GM23338 (cell line): Measurements from ENCODE around the gene SCFD2. TPM values are rescaled to one million over a fixed set of nuclear protein-coding genes. Genes with fewer than 3 reads are reported as not detected.

Source experiments
- ATAC-seq: fragments of 200-7000 bp; cut with Tn5 transposase; 3 replicates; pipeline ENCODE4 v1.9.1; 2020
- DNase-seq: peaks from one replicate; pipeline ENCODE4 v3.0.0-alpha.2; 2015; ENCODE audit warnings: low spot score
- H2AFZ ChIP-seq: fragments of 200-600 bp; sonication (generic); 2 replicates; pipeline ENCODE4 v1.8.0; 2016; ENCODE audit warnings: antibody characterized with exemption, mild to moderate bottlenecking, moderate library complexity
- H3F3A ChIP-seq: fragments of 200-600 bp; sonication (generic); replicated peaks from 2 replicates; pipeline ENCODE4 v1.8.0; 2017; ENCODE audit warnings: antibody characterized with exemption, mixed run types, low read depth
- H3K27ac ChIP-seq: fragments of 200-600 bp; sonication (generic); 2 replicates; pipeline ENCODE4 v1.6.1; 2016; ENCODE audit warnings: low read depth
- H3K27me3 ChIP-seq: fragments of 200-600 bp; sonication (generic); 2 replicates; pipeline ENCODE4 v1.8.0; 2016; ENCODE audit warnings: mild to moderate bottlenecking, mixed run types, moderate library complexity; ENCODE audit not compliant: insufficient read depth
- H3K36me3 ChIP-seq: fragments of 200-600 bp; sonication (generic); 2 replicates; pipeline ENCODE4 v1.8.0; 2016; ENCODE audit warnings: mild to moderate bottlenecking; ENCODE audit not compliant: insufficient read depth
- H3K4me1 ChIP-seq: fragments of 200-600 bp; sonication (generic); 2 replicates; pipeline ENCODE4 v1.8.0; 2016; ENCODE audit warnings: mild to moderate bottlenecking, moderate library complexity; ENCODE audit not compliant: insufficient read depth
- H3K4me2 ChIP-seq: fragments of 200-600 bp; sonication (generic); 2 replicates; pipeline ENCODE4 v1.7.1; 2017; ENCODE audit warnings: mixed run types
- H3K4me3 ChIP-seq: fragments of 200-600 bp; sonication (generic); 2 replicates; pipeline ENCODE4 v1.6.1; 2016; ENCODE audit warnings: mixed run types
- H3K79me2 ChIP-seq: fragments of 200-600 bp; sonication (generic); replicated peaks from 2 replicates; pipeline ENCODE4 v1.8.0; 2017; ENCODE audit warnings: mild to moderate bottlenecking; ENCODE audit not compliant: insufficient read depth
- H3K9me2 ChIP-seq: fragments of 200-600 bp; sonication (generic); 2 replicates; pipeline ENCODE4 v1.8.0; 2017; ENCODE audit not compliant: insufficient read depth
- H4K20me1 ChIP-seq: fragments of 200-600 bp; sonication (generic); replicated peaks from 2 replicates; pipeline ENCODE4 v1.8.0; 2017; ENCODE audit warnings: mild to moderate bottlenecking; ENCODE audit not compliant: insufficient read depth
- H3K27ac Mint-ChIP-seq: 2 replicates; pipeline ENCODE4 v1.8.0; 2020; ENCODE audit warnings: inconsistent platforms, mild to moderate bottlenecking, moderate library complexity, mixed read lengths
- H3K27me3 Mint-ChIP-seq: 3 replicates; pipeline ENCODE4 v1.8.0; 2022; ENCODE audit warnings: low read depth, mild to moderate bottlenecking, moderate library complexity, mixed read lengths, inconsistent platforms; ENCODE audit not compliant: insufficient read depth, poor library complexity
- H3K36me3 Mint-ChIP-seq: 3 replicates; pipeline ENCODE4 v1.8.0; 2021; ENCODE audit warnings: low read depth, mild to moderate bottlenecking, inconsistent platforms, moderate library complexity, mixed read lengths
- H3K4me1 Mint-ChIP-seq: 3 replicates; pipeline ENCODE4 v1.8.0; 2020; ENCODE audit warnings: mild to moderate bottlenecking, inconsistent platforms, mixed read lengths
- H3K4me3 Mint-ChIP-seq: 3 replicates; pipeline ENCODE4 v1.8.0; 2021; ENCODE audit warnings: moderate library complexity, mild to moderate bottlenecking, inconsistent platforms, mixed read lengths
- H3K9me3 Mint-ChIP-seq: 3 replicates; pipeline ENCODE4 v1.8.0; 2020; ENCODE audit warnings: moderate library complexity, mild to moderate bottlenecking, inconsistent platforms, mixed read lengths
- CREB1 ChIP-seq: fragments of 250-450 bp; sonication (Bioruptor Pico); IDR thresholded peaks from 2 replicates; pipeline ENCODE4 v1.5.0; 2020; ENCODE audit warnings: low read depth, mild to moderate bottlenecking, moderate library complexity
- CTCF ChIP-seq, 2 experiments: fragments of 200-600 bp in 1 of 2; sonication (generic) in 1 of 2; conservative IDR thresholded peaks; 2 replicates each; pipeline versions ENCODE4 v1.5.1 to v1.6.1; 2016 to 2017; ENCODE audit warnings: antibody characterized with exemption in 2 of 2, low read depth in 2 of 2, mild to moderate bottlenecking in 2 of 2, moderate library complexity in 1 of 2
- ETS1 ChIP-seq: IDR thresholded peaks from 2 replicates; pipeline ENCODE4 v1.6.1; 2016; ENCODE audit warnings: antibody characterized with exemption
- EZH2 ChIP-seq: fragments of 200-600 bp; sonication (generic); IDR thresholded peaks from one replicate; pipeline ENCODE4 v1.8.0; 2017; ENCODE audit warnings: antibody characterized with exemption, mild to moderate bottlenecking, low read depth; ENCODE audit not compliant: unreplicated experiment
- EZH2phosphoT487 ChIP-seq: fragments of 200-600 bp; sonication (generic); IDR thresholded peaks from one replicate; pipeline ENCODE4 v1.8.1; 2018; ENCODE audit warnings: antibody characterized with exemption; ENCODE audit not compliant: unreplicated experiment
- JUNB ChIP-seq: IDR thresholded peaks from one replicate; pipeline ENCODE4 v1.6.1; 2016; ENCODE audit warnings: antibody characterized with exemption; ENCODE audit not compliant: unreplicated experiment
- NANOG ChIP-seq: IDR thresholded peaks from 2 replicates; pipeline ENCODE4 v1.6.1; 2016; ENCODE audit warnings: antibody characterized with exemption, borderline replicate concordance
- POLR2AphosphoS5 ChIP-seq: IDR thresholded peaks from 2 replicates; pipeline ENCODE4 v1.6.1; 2016; ENCODE audit warnings: antibody characterized with exemption, low read depth
- REST ChIP-seq: IDR thresholded peaks from one replicate; pipeline ENCODE4 v1.6.1; 2018; ENCODE audit warnings: antibody characterized with exemption; ENCODE audit not compliant: unreplicated experiment
- STAT1 ChIP-seq: IDR thresholded peaks from one replicate; pipeline ENCODE4 v1.6.1; 2016; ENCODE audit warnings: antibody characterized with exemption; ENCODE audit not compliant: unreplicated experiment
- ZNF114 ChIP-seq: fragments of 250-450 bp; sonication (Bioruptor Pico); IDR thresholded peaks from 2 replicates; pipeline ENCODE4 v1.5.0; 2020; ENCODE audit warnings: mild to moderate bottlenecking, moderate library complexity
- ZNF331 ChIP-seq: fragments of 250-450 bp; sonication (Bioruptor Pico); IDR thresholded peaks from 2 replicates; pipeline ENCODE4 v1.5.0; 2020; ENCODE audit warnings: low read depth, mild to moderate bottlenecking, moderate library complexity
- ZNF462 ChIP-seq: fragments of 250-450 bp; sonication (Bioruptor Pico); IDR thresholded peaks from 2 replicates; pipeline ENCODE4 v1.5.0; 2020; ENCODE audit warnings: mild to moderate bottlenecking, moderate library complexity
- polyA plus RNA-seq: library from polyadenylated mRNA; unstranded; fragments of >200 nt; fragmentation: Nextera tagmentation; extraction: Ambion mirVana; gene quantifications from 2 replicates; pipeline ENCODE4 v1.2.1, GENCODE V29; 2016
- total RNA-seq: library from RNA; depleted of rRNA; stranded (reverse); fragments of >200 nt; shearing (Covaris generic); gene quantifications from 2 replicates; pipeline ENCODE4 v1.2.3, GENCODE V29; 2014

Gene SCFD2
- total and polyA plus RNA-seq, 2 experiments from 2014 or later = 5.7 to 17.5 TPM

- Mint-ChIP-seq H3K36me3 (peaks cover 26% of the 10 kb centered on the region), H3K4me1 (no peaks in the 10 kb centered on the region), H3K9me3 (peaks cover 21% of the 10 kb centered on the region), H3K27me3 (peaks cover 2% of the 10 kb centered on the region), H3K4me3 (no peak overlapping the region), H3K27ac (no peak overlapping the region)
- peaks cover 10% of the 10 kb centered on the region; the same call in 1 of the 2 replicates for H3K9me2 ChIP-seq
- DNase-seq = no peak
- ATAC-seq = no peak
- no peaks in the 10 kb centered on the region for H4K20me1 ChIP-seq
- H3K79me2 ChIP-seq = no peaks in the 10 kb centered on the region
- no peak overlapping the region for H2AFZ ChIP-seq
- H3K4me3 ChIP-seq = no peak overlapping the region
- peaks cover 3% of the 10 kb centered on the region; the same call in 1 of the 2 replicates for H3K36me3 ChIP-seq
- no peaks in the 10 kb centered on the region for H3K27me3 ChIP-seq
- H3F3A ChIP-seq = no peaks in the 10 kb centered on the region
- H3K27ac ChIP-seq = no peak overlapping the region
- H3K4me2 ChIP-seq = no peak overlapping the region
- TF ChIP-seq EZH2 (no peak), EZH2phosphoT487 (no peak), ZNF462 (CRISPR knock-in tag) (no peak), JUNB (no peak), CTCF (conservative IDR thresholded peaks at IDR 0.05; ENCODE audit: low read depth in 2 of 2) (no peak), ETS1 (no peak), POLR2AphosphoS5 (no peak), REST (no peak), ZNF331 (CRISPR knock-in tag) (no peak), CREB1 (CRISPR knock-in tag) (no peak), NANOG (no peak), ZNF114 (CRISPR knock-in tag) (no peak), STAT1 (no peak)
- no peaks in the 10 kb centered on the region for H3K4me1 ChIP-seq
Observed at GRCh38 chr4:52968691-52969090, 397.2 kb downstream of the SCFD2 start.
